SU-DHL-6 (cell line): ENCODE data around the gene TMEM79.

Source experiments
- CTCF ChIP-seq: fragments of 200-600 bp; sonication (generic); IDR thresholded peaks from one replicate; pipeline ENCODE4 v1.5.1; 2017; ENCODE audit warnings: antibody characterized with exemption, mild to moderate bottlenecking, low read length, moderate library complexity; ENCODE audit not compliant: insufficient read depth, poor library complexity, severe bottlenecking
- EZH2phosphoT487 ChIP-seq: fragments of 200-600 bp; sonication (generic), shearing (Covaris generic); conservative IDR thresholded peaks from 2 replicates; pipeline ENCODE4 v1.6.1; 2018; ENCODE audit warnings: mild to moderate bottlenecking, antibody characterized with exemption, low read length, moderate library complexity, mixed read lengths

DNA sequence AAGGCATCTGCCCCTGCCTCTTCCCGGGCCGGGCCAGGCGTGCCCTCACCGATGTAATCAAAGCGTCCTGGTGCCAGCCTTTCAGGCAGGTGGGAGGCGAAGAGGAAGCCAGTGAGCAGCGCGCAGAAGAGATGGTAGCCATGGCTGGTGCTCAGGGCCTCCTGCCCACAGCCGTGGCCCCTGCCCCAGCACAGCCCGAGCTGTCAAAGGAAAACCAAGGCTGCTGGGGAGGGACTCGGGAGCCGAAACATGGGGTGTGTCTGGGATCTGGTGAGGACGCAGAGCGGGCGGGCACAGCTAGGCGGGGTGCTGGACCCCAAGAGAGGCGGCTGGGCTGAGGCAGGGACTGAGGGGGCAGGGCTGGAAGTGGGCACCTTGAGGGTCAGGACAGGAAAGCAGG lies 39.4 kb upstream of the TMEM79 start:
- no peak for TF ChIP-seq CTCF
- TF ChIP-seq EZH2phosphoT487, result no peak
